Activated T-helper 17 cell treated with anti-CD3 and anti-CD28 coated beads, Interleukin-2, amount 50 U/mL, for 72 hours (primary cell): ENCODE results near the gene IL21. TPM values are rescaled to one million over a fixed set of nuclear protein-coding genes. Genes with fewer than 3 reads are reported as not detected.
"Not testable (repeated sequence)": the region's sequence is repeated elsewhere in the genome, so short reads cannot be mapped to it uniquely, and the experiment has no call there.

ENCODE experiments used
- ATAC-seq: fragments of 150-1000 bp; cut with Tn5 transposase; replicated peaks from 2 replicates; pipeline ENCODE4 v1.10.0; 2021; ENCODE audit warnings: mild to moderate bottlenecking, moderate library complexity
- H3K27ac Mint-ChIP-seq: one replicate; pipeline ENCODE4 v1.8.0; 2022; ENCODE audit warnings: mixed read lengths
- H3K27me3 Mint-ChIP-seq: one replicate; pipeline ENCODE4 v1.8.0; 2022; ENCODE audit warnings: mixed read lengths
- H3K36me3 Mint-ChIP-seq: one replicate; pipeline ENCODE4 v1.8.0; 2022; ENCODE audit warnings: low read depth, mild to moderate bottlenecking, mixed read lengths
- H3K4me1 Mint-ChIP-seq: one replicate; pipeline ENCODE4 v1.8.0; 2022; ENCODE audit warnings: mixed read lengths
- H3K4me3 Mint-ChIP-seq: one replicate; pipeline ENCODE4 v1.8.0; 2022; ENCODE audit warnings: mild to moderate bottlenecking, mixed read lengths
- H3K9me3 Mint-ChIP-seq: one replicate; pipeline ENCODE4 v1.8.0; 2022; ENCODE audit warnings: mixed read lengths
- total RNA-seq, 2 donors: library from RNA; stranded (reverse); gene quantifications; one replicate each; pipeline ENCODE4 v1.2.3, GENCODE V29; 2022

The IL21 gene
- total RNA-seq, 2 donors from 2014 or later, result 5.0 to 17.1 TPM

DNA sequence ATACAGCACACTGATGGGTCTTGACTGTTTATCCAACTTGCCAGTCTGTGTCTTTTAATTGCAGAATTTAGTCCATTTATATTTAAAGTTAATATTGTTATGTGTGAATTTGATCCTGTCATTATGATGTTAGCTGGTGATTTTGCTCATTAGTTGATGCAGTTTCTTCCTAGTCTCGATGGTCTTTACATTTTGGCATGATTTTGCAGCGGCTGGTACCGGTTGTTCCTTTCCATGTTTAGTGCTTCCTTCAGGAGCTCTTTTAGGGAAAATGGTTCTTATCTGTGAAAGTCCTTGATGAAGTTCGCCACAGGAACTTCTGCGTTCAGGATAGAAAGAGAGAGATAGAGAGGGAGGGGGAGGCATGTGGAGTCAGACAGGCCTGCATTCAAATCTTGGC, 35.7 kb upstream of the IL21 start:
- not testable (repeated sequence) for H3K27me3 Mint-ChIP-seq, H3K36me3 Mint-ChIP-seq, ATAC-seq, H3K9me3 Mint-ChIP-seq
- Mint-ChIP-seq H3K4me1 (peaks cover 22% of the 10 kb centered on the region), H3K4me3 (peak overlapping the region; percentile 53), H3K27ac (peak overlapping the region; percentile 98)

DNA sequence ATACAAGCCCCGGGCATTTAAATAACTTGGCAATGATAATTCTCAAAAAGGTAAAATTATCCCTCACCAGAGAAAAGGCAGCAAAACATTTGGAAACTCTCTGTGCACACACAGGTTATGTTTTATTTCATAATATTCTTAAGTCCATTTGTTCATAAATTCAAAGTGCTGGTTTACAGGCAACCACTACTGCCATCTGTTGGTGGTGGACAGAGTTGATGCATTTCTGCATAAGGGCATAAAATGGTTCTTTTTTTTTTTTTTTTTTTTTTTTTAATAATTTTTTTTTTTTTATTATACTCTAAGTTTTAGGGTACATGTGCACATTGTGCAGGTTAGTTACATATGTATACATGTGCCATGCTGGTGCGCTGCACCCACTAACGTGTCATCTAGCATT, 31.5 kb upstream of the IL21 start:
- no peak overlapping the region for H3K4me3 Mint-ChIP-seq
- H3K27me3 Mint-ChIP-seq, result no peaks in the 10 kb centered on the region
- no peak overlapping the region for H3K27ac Mint-ChIP-seq
- ATAC-seq, result peak; percentile 50
- no peaks in the 10 kb centered on the region for H3K36me3 Mint-ChIP-seq
- H3K4me1 Mint-ChIP-seq, result peaks cover 5% of the 10 kb centered on the region
- H3K9me3 Mint-ChIP-seq, result no peaks in the 10 kb centered on the region

DNA sequence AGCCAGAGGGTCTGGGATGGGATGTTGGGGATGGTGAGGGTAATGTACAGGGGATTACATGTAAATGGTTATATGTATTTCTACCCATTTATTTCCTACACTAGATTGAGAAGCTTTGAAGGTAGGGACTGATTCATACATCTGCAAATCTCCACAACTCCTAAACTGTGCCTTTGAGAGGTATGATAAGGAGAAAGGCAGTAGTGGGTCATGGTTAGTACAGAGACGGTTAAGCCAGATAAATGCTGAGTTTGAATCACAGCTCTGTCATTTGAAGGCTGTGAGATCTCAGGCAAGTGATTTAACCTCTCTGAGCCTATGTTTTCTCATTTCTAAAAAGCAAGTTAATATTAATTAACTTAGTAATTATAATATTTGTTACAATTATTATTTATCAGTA, 29.3 kb upstream of the IL21 start:
- no peak for ATAC-seq
- H3K27ac Mint-ChIP-seq, result no peak overlapping the region
- H3K4me3 Mint-ChIP-seq, result no peak overlapping the region

DNA sequence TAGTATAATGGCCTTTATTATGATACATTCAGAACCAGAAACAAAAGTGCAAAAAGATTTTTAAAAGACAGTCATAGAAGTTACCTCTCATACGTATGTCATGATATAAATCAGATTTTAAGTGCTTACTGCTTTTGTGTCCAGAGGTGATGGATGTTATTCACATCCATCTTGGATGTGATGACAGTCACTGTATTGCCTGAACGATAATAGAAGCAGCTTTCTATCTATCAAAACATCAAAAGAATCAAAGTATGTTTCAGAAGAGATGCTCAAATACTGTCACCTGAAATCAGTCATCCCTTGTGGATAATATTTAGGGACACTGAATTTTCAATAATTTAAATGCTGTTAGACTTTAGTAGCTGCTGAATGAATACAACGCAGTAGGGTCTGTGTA, 26.8 kb upstream of the IL21 start:
- no peak for ATAC-seq
- Mint-ChIP-seq H3K4me1 (no peaks in the 10 kb centered on the region), H3K4me3 (no peak overlapping the region), H3K27me3 (no peaks in the 10 kb centered on the region), H3K27ac (no peak overlapping the region), H3K9me3 (no peaks in the 10 kb centered on the region), H3K36me3 (no peaks in the 10 kb centered on the region)

More for the DNA sequence above, 29.3 kb upstream of the IL21 start:
- Mint-ChIP-seq H3K9me3 (no peaks in the 10 kb centered on the region), H3K36me3 (no peaks in the 10 kb centered on the region), H3K27me3 (no peaks in the 10 kb centered on the region), H3K4me1 (no peaks in the 10 kb centered on the region)

DNA sequence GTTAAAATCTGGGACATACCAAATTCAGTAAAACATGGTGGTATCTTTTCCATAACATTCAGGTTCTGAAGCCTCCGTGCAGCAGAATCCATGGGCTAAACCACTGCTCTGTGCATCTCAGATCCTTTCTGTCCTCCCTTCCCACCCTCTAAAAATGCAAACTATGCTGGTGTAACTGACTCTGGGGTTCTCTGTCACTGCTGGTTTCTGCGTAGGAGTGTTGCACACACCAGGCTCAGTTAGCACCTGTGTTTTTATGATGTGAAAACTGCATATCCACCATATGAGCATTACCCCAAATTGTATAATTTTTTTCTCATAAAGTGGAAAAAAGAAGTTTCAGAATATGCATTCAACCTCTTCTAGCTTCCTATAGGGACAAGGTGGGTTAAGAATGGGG, 22.4 kb upstream of the IL21 start:
- Mint-ChIP-seq H3K4me3 (no peak overlapping the region), H3K4me1 (no peaks in the 10 kb centered on the region), H3K9me3 (no peaks in the 10 kb centered on the region), H3K27me3 (no peaks in the 10 kb centered on the region), H3K36me3 (no peaks in the 10 kb centered on the region), H3K27ac (no peak overlapping the region)
- ATAC-seq, result no peak

DNA sequence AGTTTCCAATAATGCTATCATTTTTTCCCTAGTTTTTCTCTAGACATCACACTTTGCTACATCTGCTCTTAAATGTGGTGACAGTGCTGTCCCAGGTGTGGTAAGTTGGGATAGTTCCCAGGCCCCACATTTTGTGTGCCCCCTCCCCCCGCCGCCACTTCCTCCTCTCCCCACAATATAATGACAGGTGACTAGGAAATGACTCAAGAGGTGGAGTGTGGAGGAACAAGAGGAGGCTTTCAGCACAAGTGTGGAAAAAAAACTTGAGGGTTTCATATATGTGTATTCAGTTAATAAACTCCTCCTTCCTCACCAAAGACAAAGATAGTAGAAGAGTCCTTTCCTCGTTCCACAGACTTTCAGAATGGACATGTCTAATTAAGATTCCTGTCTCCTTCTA, 18.3 kb upstream of the IL21 start:
- peaks cover 7% of the 10 kb centered on the region for H3K4me1 Mint-ChIP-seq
- H3K9me3 Mint-ChIP-seq, result no peaks in the 10 kb centered on the region
- no peaks in the 10 kb centered on the region for H3K36me3 Mint-ChIP-seq
- no peak overlapping the region for H3K27ac Mint-ChIP-seq
- no peak overlapping the region for H3K4me3 Mint-ChIP-seq
- no peaks in the 10 kb centered on the region for H3K27me3 Mint-ChIP-seq
- ATAC-seq, result peak; percentile 56

DNA sequence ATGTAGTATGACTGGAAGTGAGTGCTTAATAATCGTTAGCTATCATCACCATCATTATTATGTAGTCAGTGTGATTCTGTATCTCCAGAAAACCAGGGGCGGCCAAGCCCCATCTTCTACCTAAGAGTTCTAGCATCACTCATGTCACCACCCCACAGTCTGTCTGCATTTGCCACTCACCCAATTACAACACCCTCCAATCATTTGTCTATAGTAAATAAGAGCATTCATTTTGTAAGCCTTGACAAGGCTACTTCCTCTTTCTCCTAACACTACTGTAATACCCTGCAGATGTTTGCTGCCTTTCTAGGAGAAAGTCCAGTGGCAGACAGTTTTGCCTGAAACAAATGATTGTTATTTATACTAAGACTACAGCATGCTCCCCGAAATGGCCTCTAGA, 15.8 kb upstream of the IL21 start:
- Mint-ChIP-seq H3K27me3 (no peaks in the 10 kb centered on the region), H3K27ac (no peak overlapping the region), H3K9me3 (peaks cover 3% of the 10 kb centered on the region), H3K4me3 (no peak overlapping the region), H3K36me3 (no peaks in the 10 kb centered on the region), H3K4me1 (peaks cover 27% of the 10 kb centered on the region)
- ATAC-seq, result no peak

DNA sequence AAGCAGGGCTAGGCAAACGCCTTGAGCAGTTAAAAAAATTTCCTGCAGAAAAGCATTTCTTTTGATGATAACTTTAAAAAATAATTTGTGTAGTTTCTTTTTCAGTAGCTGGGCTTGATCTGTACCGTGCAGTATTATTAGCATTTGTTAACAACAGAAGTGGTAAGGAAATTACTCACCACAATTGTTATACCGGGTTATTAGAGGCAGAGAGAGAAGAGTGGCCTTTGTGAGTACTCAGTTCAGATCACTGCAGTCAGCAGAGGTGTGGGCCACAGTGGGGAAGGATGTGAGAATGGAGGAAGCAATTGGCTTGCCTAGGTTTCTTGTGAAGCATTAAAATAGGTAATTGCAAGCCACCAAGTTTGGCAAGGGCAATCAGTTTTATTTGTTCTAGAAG, 14.3 kb upstream of the IL21 start:
- H3K4me1 Mint-ChIP-seq, result peaks cover 33% of the 10 kb centered on the region
- no peaks in the 10 kb centered on the region for H3K36me3 Mint-ChIP-seq
- no peak overlapping the region for H3K27ac Mint-ChIP-seq
- peak overlapping the region; percentile 43 for H3K4me3 Mint-ChIP-seq
- peak; percentile 30 for ATAC-seq
- no peaks in the 10 kb centered on the region for H3K27me3 Mint-ChIP-seq
- H3K9me3 Mint-ChIP-seq, result peaks cover 3% of the 10 kb centered on the region

DNA sequence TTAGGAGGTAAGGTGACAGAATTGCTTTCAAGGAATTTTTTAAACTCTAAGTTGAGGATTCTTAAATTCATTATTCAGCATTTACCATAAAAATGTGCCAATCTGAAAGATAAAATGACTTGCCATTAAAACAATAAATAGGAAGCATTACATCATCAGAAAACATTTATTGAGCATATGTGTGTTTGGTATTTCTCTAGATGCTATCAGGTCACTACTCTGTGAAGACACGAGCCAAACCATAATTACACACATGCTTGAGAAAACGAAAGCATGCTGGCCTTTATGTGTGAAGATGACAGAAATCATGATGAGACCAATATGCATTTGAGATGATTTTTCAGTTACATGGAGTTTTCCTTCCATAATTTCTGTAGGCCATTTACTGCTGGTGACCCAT, 12.3 kb upstream of the IL21 start:
- peaks cover 33% of the 10 kb centered on the region for H3K4me1 Mint-ChIP-seq
- peak overlapping the region; percentile 84 for H3K27ac Mint-ChIP-seq
- H3K36me3 Mint-ChIP-seq, result no peaks in the 10 kb centered on the region
- ATAC-seq, result peak; percentile 31
- peak overlapping the region; percentile 59 for H3K4me3 Mint-ChIP-seq
- H3K27me3 Mint-ChIP-seq, result peaks cover 3% of the 10 kb centered on the region
- peaks cover 6% of the 10 kb centered on the region for H3K9me3 Mint-ChIP-seq

DNA sequence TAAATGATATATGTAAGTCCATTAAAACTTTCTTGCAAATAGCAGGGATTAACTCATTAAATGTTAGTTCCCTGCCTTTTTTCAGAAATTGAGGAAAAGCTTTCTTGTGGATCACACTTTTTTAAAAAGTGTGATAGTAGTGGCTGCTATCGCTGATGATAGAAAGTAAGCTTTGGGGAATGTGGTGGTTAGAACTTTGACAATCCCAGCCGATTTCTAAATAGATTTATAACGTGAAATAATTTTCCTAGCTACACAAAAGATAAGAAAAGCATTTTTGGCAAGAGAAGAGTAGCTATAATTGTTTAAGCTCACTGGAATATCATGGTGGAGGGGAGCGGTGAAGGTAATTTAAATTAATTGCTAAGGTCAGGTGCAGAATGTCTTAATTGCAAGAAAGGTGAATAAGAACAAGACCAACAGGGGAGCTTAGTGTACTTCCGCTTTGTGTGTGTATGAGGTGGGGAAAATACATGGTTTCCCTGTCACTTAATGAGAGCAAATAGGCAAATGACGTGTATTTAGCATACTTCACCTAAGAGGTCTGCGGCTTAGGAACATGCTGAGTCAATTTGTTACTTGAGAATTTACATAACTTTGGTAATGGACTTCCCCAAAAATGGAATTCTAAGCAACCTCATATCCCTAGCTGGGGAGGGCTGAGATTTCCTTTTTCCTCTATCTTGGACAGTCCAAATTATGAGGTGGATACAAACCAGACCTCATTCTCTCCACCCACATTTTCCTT, 11.7 kb upstream of the IL21 start:
- Mint-ChIP-seq H3K27me3 (peaks cover 3% of the 10 kb centered on the region), H3K27ac (peak overlapping the region; percentile 84), H3K4me3 (peak overlapping the region; percentile 59), H3K36me3 (no peaks in the 10 kb centered on the region), H3K9me3 (peaks cover 6% of the 10 kb centered on the region), H3K4me1 (peaks cover 33% of the 10 kb centered on the region)
- peak; percentile 94 for ATAC-seq

DNA sequence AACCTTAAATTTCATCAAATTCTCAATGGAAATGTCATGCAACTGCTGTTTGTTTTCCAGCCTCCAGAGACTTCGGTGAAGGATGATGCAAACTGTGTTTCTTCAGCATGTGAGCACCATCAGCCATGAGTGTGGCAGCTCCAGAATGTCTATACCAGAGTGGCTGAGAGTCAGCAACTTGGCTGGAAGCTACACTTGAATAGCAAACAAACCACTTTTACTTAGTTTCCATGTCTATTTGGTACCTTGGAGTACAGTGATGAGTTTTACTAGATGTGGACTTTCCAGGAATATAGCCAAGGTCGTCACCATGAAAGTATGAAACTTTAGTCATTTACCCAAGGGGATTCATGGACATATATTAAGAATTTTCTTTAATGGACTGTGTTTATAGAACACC, 4.3 kb upstream of the IL21 start:
- Mint-ChIP-seq H3K36me3 (peaks cover 48% of the 10 kb centered on the region), H3K27me3 (peaks cover 3% of the 10 kb centered on the region), H3K9me3 (peaks cover 3% of the 10 kb centered on the region), H3K27ac (no peak overlapping the region), H3K4me1 (peaks cover 17% of the 10 kb centered on the region), H3K4me3 (no peak overlapping the region)
- no peak for ATAC-seq

DNA sequence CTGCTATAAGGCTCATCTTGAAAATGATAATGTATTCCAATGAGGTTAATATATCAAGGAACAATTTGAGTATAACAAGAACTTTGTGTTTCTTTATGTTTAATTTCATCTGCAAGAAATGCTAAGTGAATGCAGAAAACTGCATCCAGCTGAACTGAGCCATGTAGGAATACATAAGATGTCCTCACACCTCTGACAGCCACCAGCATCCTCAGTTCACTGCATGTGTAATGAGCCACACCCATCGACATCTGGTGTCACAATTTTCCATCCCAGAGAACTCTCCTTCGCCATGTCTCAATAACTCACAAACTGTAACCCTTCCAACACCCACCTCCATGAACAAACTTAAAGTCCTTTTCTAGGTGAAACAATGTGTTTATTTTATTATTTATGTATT, 3.3 kb upstream of the IL21 start:
- no peak for ATAC-seq
- peaks cover 58% of the 10 kb centered on the region for H3K36me3 Mint-ChIP-seq
- no peak overlapping the region for H3K4me3 Mint-ChIP-seq
- H3K27ac Mint-ChIP-seq, result no peak overlapping the region
- H3K27me3 Mint-ChIP-seq, result peaks cover 3% of the 10 kb centered on the region
- H3K9me3 Mint-ChIP-seq, result peaks cover 3% of the 10 kb centered on the region
- H3K4me1 Mint-ChIP-seq, result peaks cover 17% of the 10 kb centered on the region

DNA sequence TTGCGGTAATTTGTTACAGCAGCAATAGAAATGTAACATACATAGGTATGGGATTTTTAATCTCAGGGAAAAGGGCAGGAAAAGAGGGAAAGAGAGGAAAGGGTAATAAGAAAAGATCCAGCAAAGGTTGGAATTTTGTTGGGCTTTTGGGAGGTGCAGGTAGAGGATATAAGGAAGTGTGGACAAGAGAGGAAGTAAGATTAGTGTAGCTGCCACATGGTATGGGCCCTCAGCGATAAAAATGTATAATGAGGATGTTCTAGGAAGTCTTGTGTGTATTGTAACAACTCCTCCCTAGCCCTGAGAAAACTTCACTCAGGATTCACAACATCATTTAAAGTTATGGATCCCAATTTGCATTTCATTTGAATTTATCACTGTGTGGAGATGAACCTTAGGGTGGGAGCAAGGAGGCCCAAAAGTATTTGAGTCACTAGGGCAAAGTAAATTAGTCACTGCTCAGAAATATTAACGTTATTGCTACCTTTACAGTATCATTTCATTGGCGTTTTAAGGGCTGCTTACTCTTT, 2.8 kb upstream of the IL21 start:
- no peak overlapping the region for H3K27ac Mint-ChIP-seq
- H3K27me3 Mint-ChIP-seq, result peaks cover 2% of the 10 kb centered on the region
- peaks cover 2% of the 10 kb centered on the region for H3K9me3 Mint-ChIP-seq
- peaks cover 59% of the 10 kb centered on the region for H3K36me3 Mint-ChIP-seq
- H3K4me1 Mint-ChIP-seq, result peaks cover 17% of the 10 kb centered on the region
- H3K4me3 Mint-ChIP-seq, result peak overlapping the region; percentile 90
- ATAC-seq, result no peak

DNA sequence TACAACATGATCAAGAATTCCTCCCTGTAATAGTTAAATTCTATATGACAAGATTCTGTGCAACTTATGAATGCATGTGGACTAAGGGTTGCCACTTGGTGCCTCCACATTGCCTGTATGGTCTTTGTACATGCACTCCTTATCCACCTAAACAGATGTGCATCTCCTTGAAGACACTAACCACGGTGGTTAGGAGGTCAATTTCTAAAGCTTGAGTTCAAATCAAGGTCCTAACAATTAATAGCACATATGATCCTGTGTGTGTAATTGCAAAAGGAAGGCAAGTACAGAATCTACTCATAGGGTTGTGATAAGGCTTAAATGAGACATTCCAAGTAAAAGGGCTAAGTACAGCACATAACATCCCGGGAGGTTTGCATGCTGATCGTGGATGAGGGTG, 1.5 kb upstream of the IL21 start:
- no peak for ATAC-seq
- peak overlapping the region; percentile 36 for H3K27ac Mint-ChIP-seq
- H3K4me1 Mint-ChIP-seq, result peaks cover 22% of the 10 kb centered on the region
- peaks cover 70% of the 10 kb centered on the region for H3K36me3 Mint-ChIP-seq
- H3K27me3 Mint-ChIP-seq, result no peaks in the 10 kb centered on the region
- no peaks in the 10 kb centered on the region for H3K9me3 Mint-ChIP-seq
- peak overlapping the region; percentile 90 for H3K4me3 Mint-ChIP-seq

DNA sequence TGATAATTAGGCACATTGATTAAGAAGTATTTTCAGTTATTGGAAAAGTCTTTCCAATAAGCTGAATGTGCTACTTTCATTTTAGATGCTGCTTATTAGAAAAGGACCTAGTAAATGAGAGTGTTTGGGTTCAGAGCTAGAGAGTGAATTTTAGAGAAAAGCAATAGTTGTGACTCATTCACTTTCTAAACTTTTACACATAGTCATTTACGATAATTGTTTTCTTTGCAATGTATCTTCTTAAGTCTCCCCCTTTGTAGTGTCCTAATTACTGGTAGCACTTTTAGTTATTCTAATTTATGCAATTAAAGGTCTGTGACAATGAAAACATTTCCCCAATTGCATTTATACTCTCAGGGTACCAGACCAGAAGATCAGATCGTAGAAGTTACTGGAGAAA, 1.3 kb downstream of the IL21 start:
- Mint-ChIP-seq H3K27ac (peak overlapping the region; percentile 94), H3K4me3 (peak overlapping the region; percentile 90), H3K4me1 (peaks cover 34% of the 10 kb centered on the region), H3K27me3 (no peaks in the 10 kb centered on the region), H3K9me3 (no peaks in the 10 kb centered on the region), H3K36me3 (peaks cover 81% of the 10 kb centered on the region)
- ATAC-seq, result peak; percentile 58
